HEK293 (cell line): ENCODE measurements around the gene TRAPPC6A.

ENCODE experiments used
- CTCF ChIA-PET: fragments of 350-600 bp; formaldehyde crosslinking; extraction: SDS; loops from one replicate; lab custom pipeline; 2021; ENCODE audit warnings: antibody characterized with exemption; lab: Yijun Ruan, JAX
- POLR2A ChIA-PET: fragments of 300-600 bp; formaldehyde crosslinking; extraction: SDS; loops from one replicate; lab custom pipeline; 2020; ENCODE audit warnings: antibody characterized with exemption, inconsistent platforms; lab: Yijun Ruan, JAX
- H3K27ac ChIP-seq: fragments of 200-500 bp; sonication (Bioruptor generic); 2 replicates; pipeline ENCODE4 v1.5.1; 2014; ENCODE audit warnings: low read depth, low read length, control low read depth, inconsistent platforms; ENCODE audit errors: extremely low read depth
- H3K36me3 ChIP-seq, 2 experiments: fragments of 200-500 bp in 1 of 2; sonication (Bioruptor generic) in 1 of 2; 1 replicate in 1 of 2; 2 replicates in 1 of 2; pipeline ENCODE4 v1.5.1; 2014 to 2017; ENCODE audit warnings: inconsistent platforms in 2 of 2, low read length in 2 of 2; ENCODE audit not compliant: control insufficient read depth in 2 of 2, insufficient read depth in 1 of 2
- H3K4me1 ChIP-seq: fragments of 200-500 bp; sonication (Bioruptor generic); 2 replicates; pipeline ENCODE4 v1.5.1; 2014; ENCODE audit warnings: mild to moderate bottlenecking, low read length, inconsistent platforms; ENCODE audit not compliant: control insufficient read depth, insufficient read depth
- H3K4me3 ChIP-seq: 2 replicates; pipeline ENCODE4 v1.5.1; 2011; ENCODE audit warnings: low read depth, mild to moderate bottlenecking, control low read depth, low read length, moderate library complexity
- H3K9me3 ChIP-seq: fragments of 200-500 bp; sonication (Bioruptor generic); 2 replicates; pipeline ENCODE4 v1.5.1; 2014; ENCODE audit warnings: low read depth, low read length, inconsistent platforms; ENCODE audit not compliant: control insufficient read depth, insufficient read depth
- ATF2 ChIP-seq: fragments of 450-650 bp; formaldehyde crosslinking; IDR thresholded peaks from 2 replicates; pipeline ENCODE4 v1.5.1; 2016; ENCODE audit warnings: missing biosample characterization, missing genetic modification characterization, low read depth
- GLI4 ChIP-seq: fragments of 450-650 bp; formaldehyde crosslinking; IDR thresholded peaks from 2 replicates; pipeline ENCODE4 v1.5.1; 2016; ENCODE audit warnings: missing biosample characterization, missing genetic modification characterization
- PRDM4 ChIP-seq: fragments of 450-650 bp; formaldehyde crosslinking; IDR thresholded peaks from 2 replicates; pipeline ENCODE4 v1.5.1; 2017; ENCODE audit warnings: missing biosample characterization, missing genetic modification characterization
- SALL2 ChIP-seq: fragments of 450-650 bp; formaldehyde crosslinking; IDR thresholded peaks from 2 replicates; pipeline ENCODE4 v1.5.0; 2017; ENCODE audit warnings: missing biosample characterization, mild to moderate bottlenecking, missing genetic modification characterization, borderline replicate concordance
- SCRT2 ChIP-seq: fragments of 450-650 bp; formaldehyde crosslinking; IDR thresholded peaks from 2 replicates; pipeline ENCODE4 v1.5.1; 2016; ENCODE audit warnings: missing biosample characterization, missing genetic modification characterization
- SETDB1 ChIP-seq: IDR thresholded peaks from one replicate; pipeline ENCODE4 v1.6.1; 2017; ENCODE audit warnings: mild to moderate bottlenecking, low read length, moderate library complexity, mixed read lengths; ENCODE audit not compliant: insufficient read length
- ZBTB26 ChIP-seq: fragments of 450-650 bp; formaldehyde crosslinking; optimal IDR thresholded peaks from 2 replicates; pipeline ENCODE3; 2016; ENCODE audit warnings: missing biosample characterization, mild to moderate bottlenecking, missing genetic modification characterization
- ZEB2 ChIP-seq: fragments of 450-650 bp; formaldehyde crosslinking; IDR thresholded peaks from 2 replicates; pipeline ENCODE4 v1.5.1; 2016; ENCODE audit warnings: missing biosample characterization, missing genetic modification characterization
- ZNF112 ChIP-seq: fragments of 450-650 bp; formaldehyde crosslinking; IDR thresholded peaks from 2 replicates; pipeline ENCODE4 v1.5.0; 2017; ENCODE audit warnings: missing biosample characterization, missing genetic modification characterization
- ZNF16 ChIP-seq: fragments of 450-650 bp; formaldehyde crosslinking; IDR thresholded peaks from 2 replicates; pipeline ENCODE4 v1.5.1; 2016; ENCODE audit warnings: low read depth, missing biosample characterization, missing genetic modification characterization
- ZNF174 ChIP-seq: fragments of 450-650 bp; formaldehyde crosslinking; IDR thresholded peaks from 2 replicates; pipeline ENCODE4 v1.5.0; 2017; ENCODE audit warnings: missing biosample characterization, mild to moderate bottlenecking, missing genetic modification characterization
- ZNF211 ChIP-seq: fragments of 450-650 bp; formaldehyde crosslinking; IDR thresholded peaks from 2 replicates; pipeline ENCODE4 v1.5.1; 2016; ENCODE audit warnings: low read depth, missing biosample characterization, missing genetic modification characterization
- ZNF239 ChIP-seq: fragments of 450-650 bp; formaldehyde crosslinking; IDR thresholded peaks from 2 replicates; pipeline ENCODE4 v1.5.1; 2016; ENCODE audit warnings: missing biosample characterization, missing genetic modification characterization
- ZNF248 ChIP-seq: fragments of 450-650 bp; formaldehyde crosslinking; IDR thresholded peaks from 2 replicates; pipeline ENCODE4 v1.5.1; 2017; ENCODE audit warnings: missing biosample characterization, missing genetic modification characterization
- ZNF366 ChIP-seq: fragments of 450-650 bp; formaldehyde crosslinking; conservative IDR thresholded peaks from 2 replicates; pipeline ENCODE4 v1.5.1; 2016; ENCODE audit warnings: missing biosample characterization, missing genetic modification characterization
- ZNF544 ChIP-seq: fragments of 450-650 bp; formaldehyde crosslinking; IDR thresholded peaks from 2 replicates; pipeline ENCODE4 v1.5.0; 2017; ENCODE audit warnings: missing biosample characterization, missing genetic modification characterization
- ZNF580 ChIP-seq: fragments of 450-650 bp; formaldehyde crosslinking; IDR thresholded peaks from 2 replicates; pipeline ENCODE4 v1.5.1; 2016; ENCODE audit warnings: missing biosample characterization, missing genetic modification characterization
- ZNF623 ChIP-seq: fragments of 450-650 bp; formaldehyde crosslinking; IDR thresholded peaks from 2 replicates; pipeline ENCODE4 v1.5.1; 2016; ENCODE audit warnings: missing biosample characterization, missing genetic modification characterization
- TF ChIP-seq, protein P1 (sequence below): fragments of 450-650 bp; formaldehyde crosslinking; IDR thresholded peaks from 2 replicates; pipeline ENCODE4 v1.5.1; 2016; ENCODE audit warnings: missing biosample characterization, missing genetic modification characterization
- TF ChIP-seq, protein P2 (sequence below): fragments of 450-650 bp; formaldehyde crosslinking; IDR thresholded peaks from 2 replicates; pipeline ENCODE4 v1.5.1; 2017; ENCODE audit warnings: missing biosample characterization, mild to moderate bottlenecking, missing genetic modification characterization, moderate library complexity

TRAPPC6A gene

GRCh38 chr19:45213031-45213430, 35.0 kb upstream of the TRAPPC6A start:
- CTCF ChIA-PET = interaction anchor here (0.7 to 1.2 kb wide), 2 partner anchors 265 to 489 kb away, joined by 3 read pairs; no protein-coding TSS in a partner anchor
- Histone ChIP-seq H3K9me3 (no peaks in the 10 kb centered on the region), H3K4me1 (no peaks in the 10 kb centered on the region), H3K4me3 (no peak overlapping the region), H3K27ac (no peak overlapping the region), H3K36me3 (no peaks in the 10 kb centered on the region; a peak in 1 of 3 replicates)
- POLR2A ChIA-PET = interaction anchor here (0.6 kb wide), 1 partner anchor 471 kb away, joined by 3 read pairs; no protein-coding TSS in a partner anchor
- TF ChIP-seq ZNF239 (tag by site-specific recombination) (no peak), SCRT2 (tag by site-specific recombination) (no peak), ZNF211 (tag by site-specific recombination) (no peak), ZNF544 (tag by site-specific recombination) (no peak), PRDM4 (tag by site-specific recombination) (no peak), SETDB1 (no peak), GLI4 (no peak), ZNF174 (tag by site-specific recombination) (no peak), ZNF248 (tag by site-specific recombination) (no peak), ZNF112 (tag by site-specific recombination) (no peak), SALL2 (tag by site-specific recombination) (no peak), ZNF623 (tag by site-specific recombination) (no peak), ZNF16 (no peak), ZNF366 (tag by site-specific recombination) (no peak), ZBTB26 (no peak)
- TF ChIP-seq, protein P1, sequence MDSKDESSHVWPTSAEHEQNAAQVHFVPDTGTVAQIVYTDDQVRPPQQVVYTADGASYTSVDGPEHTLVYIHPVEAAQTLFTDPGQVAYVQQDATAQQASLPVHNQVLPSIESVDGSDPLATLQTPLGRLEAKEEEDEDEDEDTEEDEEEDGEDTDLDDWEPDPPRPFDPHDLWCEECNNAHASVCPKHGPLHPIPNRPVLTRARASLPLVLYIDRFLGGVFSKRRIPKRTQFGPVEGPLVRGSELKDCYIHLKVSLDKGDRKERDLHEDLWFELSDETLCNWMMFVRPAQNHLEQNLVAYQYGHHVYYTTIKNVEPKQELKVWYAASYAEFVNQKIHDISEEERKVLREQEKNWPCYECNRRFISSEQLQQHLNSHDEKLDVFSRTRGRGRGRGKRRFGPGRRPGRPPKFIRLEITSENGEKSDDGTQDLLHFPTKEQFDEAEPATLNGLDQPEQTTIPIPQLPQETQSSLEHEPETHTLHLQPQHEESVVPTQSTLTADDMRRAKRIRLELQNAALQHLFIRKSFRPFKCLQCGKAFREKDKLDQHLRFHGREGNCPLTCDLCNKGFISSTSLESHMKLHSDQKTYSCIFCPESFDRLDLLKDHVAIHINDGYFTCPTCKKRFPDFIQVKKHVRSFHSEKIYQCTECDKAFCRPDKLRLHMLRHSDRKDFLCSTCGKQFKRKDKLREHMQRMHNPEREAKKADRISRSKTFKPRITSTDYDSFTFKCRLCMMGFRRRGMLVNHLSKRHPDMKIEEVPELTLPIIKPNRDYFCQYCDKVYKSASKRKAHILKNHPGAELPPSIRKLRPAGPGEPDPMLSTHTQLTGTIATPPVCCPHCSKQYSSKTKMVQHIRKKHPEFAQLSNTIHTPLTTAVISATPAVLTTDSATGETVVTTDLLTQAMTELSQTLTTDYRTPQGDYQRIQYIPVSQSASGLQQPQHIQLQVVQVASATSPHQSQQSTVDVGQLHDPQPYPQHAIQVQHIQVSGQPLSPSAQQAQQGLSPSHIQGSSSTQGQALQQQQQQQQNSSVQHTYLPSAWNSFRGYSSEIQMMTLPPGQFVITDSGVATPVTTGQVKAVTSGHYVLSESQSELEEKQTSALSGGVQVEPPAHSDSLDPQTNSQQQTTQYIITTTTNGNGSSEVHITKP (tag by site-specific recombination) = no peak

- ChIA-PET CTCF (interaction anchor here (0.7 to 1.1 kb wide), 2 partner anchors 25 to 65 kb away, joined by 3 to 6 read pairs; no protein-coding TSS in a partner anchor), POLR2A (interaction anchor here (0.7 kb wide), 1 partner anchor 167 kb away, joined by 3 read pairs; no protein-coding TSS in a partner anchor)
- H3K4me3 ChIP-seq = no peak overlapping the region
- H3K36me3 ChIP-seq = no peaks in the 10 kb centered on the region; a peak in 1 of 3 replicates
- H3K9me3 ChIP-seq = no peaks in the 10 kb centered on the region
- no peak overlapping the region for H3K27ac ChIP-seq
- no peaks in the 10 kb centered on the region for H3K4me1 ChIP-seq
- TF ChIP-seq ZEB2 = no peak
- TF ChIP-seq, protein P2, sequence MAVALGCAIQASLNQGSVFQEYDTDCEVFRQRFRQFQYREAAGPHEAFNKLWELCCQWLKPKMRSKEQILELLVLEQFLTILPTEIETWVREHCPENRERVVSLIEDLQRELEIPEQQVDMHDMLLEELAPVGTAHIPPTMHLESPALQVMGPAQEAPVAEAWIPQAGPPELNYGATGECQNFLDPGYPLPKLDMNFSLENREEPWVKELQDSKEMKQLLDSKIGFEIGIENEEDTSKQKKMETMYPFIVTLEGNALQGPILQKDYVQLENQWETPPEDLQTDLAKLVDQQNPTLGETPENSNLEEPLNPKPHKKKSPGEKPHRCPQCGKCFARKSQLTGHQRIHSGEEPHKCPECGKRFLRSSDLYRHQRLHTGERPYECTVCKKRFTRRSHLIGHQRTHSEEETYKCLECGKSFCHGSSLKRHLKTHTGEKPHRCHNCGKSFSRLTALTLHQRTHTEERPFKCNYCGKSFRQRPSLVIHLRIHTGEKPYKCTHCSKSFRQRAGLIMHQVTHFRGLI (tag by site-specific recombination) = no peak
- no peak for TF ChIP-seq ZNF580 (tag by site-specific recombination)
- no peak for TF ChIP-seq ATF2 (tag by site-specific recombination)
Observed at GRCh38 chr19:45211751-45212381, 33.8 kb upstream of the TRAPPC6A start.
